B cell (primary cell): ENCODE measurements around the gene CRBN. TPM values are rescaled to one million over a fixed set of nuclear protein-coding genes. Genes with fewer than 3 reads are reported as not detected.

Experiments used
- ATAC-seq: fragments of 200-7000 bp; cut with Tn5 transposase; one replicate; pipeline ENCODE4 v1.10.0; 2021; ENCODE audit warnings: low read depth, mild to moderate bottlenecking, moderate number of reproducible peaks, moderate library complexity
- CTCF ChIA-PET: fragments of 350-600 bp; sonication (Branson Sonifier 250); formaldehyde crosslinking; loops from one replicate; lab custom pipeline; 2021; ENCODE audit warnings: antibody characterized with exemption, inconsistent platforms; lab: Charles Lee
- POLR2A ChIA-PET: fragments of 350-600 bp; sonication (Branson Sonifier 250); formaldehyde crosslinking; loops from one replicate; lab custom pipeline; 2021; ENCODE audit warnings: antibody characterized with exemption; lab: Charles Lee
- DNase-seq: peaks from one replicate; pipeline ENCODE4 v3.0.0; 2013
- H2AFZ ChIP-seq: 2 replicates; pipeline ENCODE4 v1.6.1; 2012; ENCODE audit warnings: mild to moderate bottlenecking, low read depth, low read length; ENCODE audit not compliant: insufficient read depth, poor library complexity, severe bottlenecking
- H3K27ac ChIP-seq, 2 donors: 1 replicate in 1 of 2; 2 replicates in 1 of 2; pipeline ENCODE4 v1.5.1; 2012 to 2013; ENCODE audit warnings: low read length in 2 of 2, mild to moderate bottlenecking in 2 of 2, moderate library complexity in 1 of 2
- H3K27me3 ChIP-seq, 4 experiments: fragments of 200-600 bp in 1 of 4; sonication (generic) in 1 of 4; replicated peaks in 1 of 4; 1 replicate in 2 of 4; 2 replicates in 2 of 4; pipeline versions ENCODE4 v1.6.1 to v1.7.0; 2013 to 2016; ENCODE audit warnings: low read length in 3 of 4, mild to moderate bottlenecking in 2 of 4, mixed read lengths in 1 of 4, moderate library complexity in 1 of 4; ENCODE audit not compliant: insufficient read depth in 4 of 4, control insufficient read depth in 3 of 4; ENCODE audit errors: control extremely low read depth in 1 of 4
- H3K36me3 ChIP-seq, 2 experiments: replicated peaks in 1 of 2; 1 replicate in 1 of 2; 2 replicates in 1 of 2; pipeline versions ENCODE4 v1.6.1 to v1.7.1; 2013; ENCODE audit warnings: low read length in 1 of 2; ENCODE audit not compliant: insufficient read depth in 2 of 2, control insufficient read depth in 1 of 2; ENCODE audit errors: control extremely low read depth in 1 of 2, extremely low read depth in 1 of 2
- H3K4me1 ChIP-seq, 2 donors: fragments of 200-600 bp in 1 of 2; sonication (generic) in 1 of 2; 1 replicate in 1 of 2; 2 replicates in 1 of 2; pipeline versions ENCODE4 v1.5.1 to v1.6.1; 2013 to 2017; ENCODE audit warnings: low read length in 2 of 2; ENCODE audit not compliant: control insufficient read depth in 2 of 2, insufficient read depth in 2 of 2
- H3K4me2 ChIP-seq: replicated peaks from 2 replicates; pipeline ENCODE3; 2012; ENCODE audit warnings: mild to moderate bottlenecking, low read depth, low read length; ENCODE audit not compliant: poor library complexity, severe bottlenecking
- H3K4me3 ChIP-seq, 5 experiments: fragments of 200-600 bp in 1 of 5; sonication (generic) in 1 of 5; 1 replicate in 3 of 5; 2 replicates in 2 of 5; pipeline versions ENCODE4 v1.5.1 to v1.7.0; 2011 to 2016; ENCODE audit warnings: low read length in 4 of 5, mild to moderate bottlenecking in 4 of 5, low read depth in 2 of 5, control low read depth in 1 of 5, moderate library complexity in 1 of 5; ENCODE audit not compliant: insufficient read depth in 1 of 5; ENCODE audit errors: control extremely low read depth in 1 of 5, extremely low read depth in 1 of 5
- H3K79me2 ChIP-seq: fragments of 200-600 bp; sonication (generic); one replicate; pipeline ENCODE4 v1.6.0; 2016; ENCODE audit warnings: low read length; ENCODE audit not compliant: control insufficient read depth, insufficient read depth
- H3K9ac ChIP-seq: fragments of 200-600 bp; sonication (generic); 2 replicates; pipeline ENCODE4 v1.6.1; 2017; ENCODE audit warnings: mild to moderate bottlenecking, low read length, moderate library complexity
- H3K9me3 ChIP-seq, 3 donors: one replicate each; pipeline versions ENCODE4 v1.6.1 to v1.7.1; 2013; ENCODE audit warnings: low read length in 2 of 3; ENCODE audit not compliant: control insufficient read depth in 2 of 3, insufficient read depth in 1 of 3; ENCODE audit errors: control extremely low read depth in 1 of 3
- H4K20me1 ChIP-seq: 2 replicates; pipeline ENCODE4 v1.6.0; 2012; ENCODE audit warnings: mild to moderate bottlenecking, low read length; ENCODE audit not compliant: insufficient read depth, control insufficient read depth, poor library complexity, severe bottlenecking
- H3K27ac Mint-ChIP-seq: one replicate; pipeline ENCODE4 v1.8.0; 2021; ENCODE audit warnings: mixed read lengths
- H3K27me3 Mint-ChIP-seq: one replicate; pipeline ENCODE4 v1.8.0; 2021; ENCODE audit warnings: mixed read lengths
- H3K4me1 Mint-ChIP-seq: one replicate; pipeline ENCODE4 v1.8.0; 2021; ENCODE audit warnings: mixed read lengths
- H3K4me3 Mint-ChIP-seq: one replicate; pipeline ENCODE4 v1.8.0; 2021; ENCODE audit warnings: mixed read lengths
- H3K9me3 Mint-ChIP-seq: one replicate; pipeline ENCODE4 v1.8.0; 2022; ENCODE audit warnings: mixed read lengths; ENCODE audit not compliant: insufficient read depth
- EZH2 ChIP-seq: IDR thresholded peaks from 2 replicates; pipeline ENCODE4 v1.6.1; 2012; ENCODE audit warnings: borderline replicate concordance, low read depth, mild to moderate bottlenecking, moderate library complexity, low read length; ENCODE audit not compliant: insufficient read depth, poor library complexity, severe bottlenecking
- WGBS: methylation state at CpG from one replicate; pipeline ENCODE4 v1.1.5; 2013; ENCODE audit warnings: missing lambda C conversion rate; ENCODE audit not compliant: insufficient coverage; 5-methylcytosine and 5-hydroxymethylcytosine counted together
- intact Hi-C: fragments of 100-400 bp; cut with micrococcal nuclease; formaldehyde crosslinking; loops from one replicate; pipeline ENCODE4 v1.10.0; 2022
- polyA plus RNA-seq: library from polyadenylated mRNA; depleted of rRNA; stranded (reverse); fragments of >200 nt; gene quantifications from 2 replicates; pipeline ENCODE4 v1.2.3, GENCODE V29; 2012
- total RNA-seq, 2 donors: library from RNA; stranded (reverse); fragments of 120-200 nt in 1 of 2; gene quantifications; 1 replicate in 1 of 2; 2 replicates in 1 of 2; pipeline versions ENCODE4 v1.2.3 to v1.2.4, GENCODE V29; 2013 to 2022
- TF ChIP-seq, protein P1 (sequence below): fragments of 200-600 bp; IDR thresholded peaks from one replicate; pipeline ENCODE4 v1.8.0; 2022; ENCODE audit warnings: antibody characterized with exemption, mild to moderate bottlenecking

CRBN gene
- total and polyA plus RNA-seq, 2 donors (not counting 1 experiment from before 2014, with no cell fraction given), result 67.1 to 95.1 TPM

DNA sequence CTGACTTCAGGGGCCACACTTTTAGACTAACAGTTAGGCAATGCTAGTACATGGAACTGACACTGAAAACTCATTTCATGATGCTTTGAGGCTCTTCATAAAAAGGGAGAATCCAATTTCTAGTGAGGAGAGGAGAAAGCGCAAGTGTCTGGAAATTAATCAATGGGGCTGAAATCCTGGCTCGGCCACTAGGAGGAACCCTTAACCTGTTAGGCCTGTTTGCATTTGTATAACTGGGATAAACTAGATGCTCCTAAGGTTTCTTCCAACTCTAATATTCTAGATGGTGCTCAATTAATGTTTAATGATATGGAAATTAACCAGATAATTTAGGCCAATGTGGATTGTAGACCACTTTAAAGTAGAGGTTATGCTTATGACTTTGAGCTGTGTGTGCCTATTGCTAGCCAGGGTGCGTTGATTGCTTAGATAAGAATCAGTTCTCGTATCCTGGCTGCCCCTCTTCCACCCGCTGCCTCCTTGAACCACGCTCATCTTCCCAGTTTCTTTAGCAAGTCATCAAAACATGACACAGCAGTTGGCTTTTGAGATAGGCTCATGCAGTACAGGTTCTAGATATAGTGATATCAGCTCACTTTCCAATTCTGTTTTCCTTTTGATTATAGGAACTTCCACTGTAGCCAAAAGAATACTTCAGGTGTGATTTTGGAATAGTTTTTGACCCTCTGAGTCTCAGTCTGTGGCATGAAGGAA is 16.8 kb upstream of the CRBN start:
- no peaks in the 10 kb centered on the region for H4K20me1 ChIP-seq

DNA sequence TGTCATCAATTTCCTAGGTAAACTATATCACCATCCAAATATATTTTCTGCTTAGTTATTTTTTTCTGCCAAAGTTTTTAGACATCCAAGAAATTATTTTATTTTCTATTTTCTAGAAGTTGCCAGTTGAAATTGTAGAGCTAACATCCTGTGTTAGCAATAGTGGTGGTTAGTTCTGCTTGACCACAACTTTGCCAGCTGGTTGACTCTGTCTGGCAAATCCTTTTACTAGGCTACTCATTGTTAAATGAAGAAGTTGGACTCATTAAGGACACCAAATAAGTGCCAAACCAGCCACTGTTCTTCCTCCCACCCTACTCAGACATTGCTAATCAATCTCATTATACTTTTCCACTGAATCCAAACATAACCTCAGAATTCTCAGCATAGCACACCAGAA is 15.4 kb upstream of the CRBN start:
- H3K27ac ChIP-seq, result no peak overlapping the region
- H3K79me2 ChIP-seq, result no peaks in the 10 kb centered on the region
- intact Hi-C loops, result no loop called here
- Mint-ChIP-seq H3K27me3 (peaks cover 33% of the 10 kb centered on the region), H3K9me3 (no peaks in the 10 kb centered on the region), H3K27ac (no peak overlapping the region), H3K4me3 (no peak overlapping the region), H3K4me1 (peaks cover 1% of the 10 kb centered on the region)
- TF ChIP-seq, protein P1, sequence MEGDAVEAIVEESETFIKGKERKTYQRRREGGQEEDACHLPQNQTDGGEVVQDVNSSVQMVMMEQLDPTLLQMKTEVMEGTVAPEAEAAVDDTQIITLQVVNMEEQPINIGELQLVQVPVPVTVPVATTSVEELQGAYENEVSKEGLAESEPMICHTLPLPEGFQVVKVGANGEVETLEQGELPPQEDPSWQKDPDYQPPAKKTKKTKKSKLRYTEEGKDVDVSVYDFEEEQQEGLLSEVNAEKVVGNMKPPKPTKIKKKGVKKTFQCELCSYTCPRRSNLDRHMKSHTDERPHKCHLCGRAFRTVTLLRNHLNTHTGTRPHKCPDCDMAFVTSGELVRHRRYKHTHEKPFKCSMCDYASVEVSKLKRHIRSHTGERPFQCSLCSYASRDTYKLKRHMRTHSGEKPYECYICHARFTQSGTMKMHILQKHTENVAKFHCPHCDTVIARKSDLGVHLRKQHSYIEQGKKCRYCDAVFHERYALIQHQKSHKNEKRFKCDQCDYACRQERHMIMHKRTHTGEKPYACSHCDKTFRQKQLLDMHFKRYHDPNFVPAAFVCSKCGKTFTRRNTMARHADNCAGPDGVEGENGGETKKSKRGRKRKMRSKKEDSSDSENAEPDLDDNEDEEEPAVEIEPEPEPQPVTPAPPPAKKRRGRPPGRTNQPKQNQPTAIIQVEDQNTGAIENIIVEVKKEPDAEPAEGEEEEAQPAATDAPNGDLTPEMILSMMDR, result no peak
- TF ChIP-seq EZH2, result no peak
- H3K4me1 ChIP-seq, result no peaks in the 10 kb centered on the region
- H3K36me3 ChIP-seq, result no peaks in the 10 kb centered on the region
- peaks cover 0 to 8% (median 3%) of the 10 kb centered on the region in 4 experiments for H3K27me3 ChIP-seq
- DNase-seq (no peak), ATAC-seq (no peak)
- H4K20me1 ChIP-seq, result no peaks in the 10 kb centered on the region
- H3K9me3 ChIP-seq, result no peaks in the 10 kb centered on the region
- no peak overlapping the region for H2AFZ ChIP-seq
- no peak overlapping the region for H3K4me3 ChIP-seq
- H3K9ac ChIP-seq, result no peak overlapping the region
- H3K4me2 ChIP-seq, result no peak overlapping the region
- POLR2A ChIA-PET, result no interaction called here
- CTCF ChIA-PET, result interaction anchor here (1.6 kb wide), 1 partner anchor 1096 kb away, joined by 7 read pairs; no protein-coding TSS in a partner anchor

More for the DNA sequence above, 16.8 kb upstream of the CRBN start:
- Histone ChIP-seq H3K27me3 (peaks cover 0 to 5% (median 0%) of the 10 kb centered on the region in 4 experiments), H3K9me3 (no peaks in the 10 kb centered on the region), H3K79me2 (no peaks in the 10 kb centered on the region), H3K27ac (no peak overlapping the region), H3K4me2 (no peak overlapping the region), H3K4me3 (no peak overlapping the region), H3K36me3 (no peaks in the 10 kb centered on the region), H2AFZ (no peak overlapping the region), H3K9ac (no peak overlapping the region), H3K4me1 (peaks cover 0 to 3% of the 10 kb centered on the region in 2 donors)
- WGBS, result no CpG with 5 or more reads among the region's 6 CpGs
- TF ChIP-seq, protein P1, result peak; percentile 30
- TF ChIP-seq EZH2, result no peak
- Mint-ChIP-seq H3K9me3 (no peaks in the 10 kb centered on the region), H3K4me3 (no peak overlapping the region), H3K4me1 (peaks cover 5% of the 10 kb centered on the region), H3K27ac (no peak overlapping the region), H3K27me3 (peaks cover 21% of the 10 kb centered on the region)
- POLR2A ChIA-PET, result no interaction called here
- CTCF ChIA-PET, result interaction anchor here (2.0 to 9.7 kb wide), 2 partner anchors 1075 to 1095 kb away, joined by 7 to 348 read pairs; no protein-coding TSS in a partner anchor
- no peak for ATAC-seq
- intact Hi-C loops, result no loop called here
- no peak for DNase-seq
